GM18498 (cell line): Measurements from ENCODE around the gene PKNOX2.

Source experiments
- ATAC-seq: cut with Tn5 transposase; IDR thresholded peaks from one replicate; pipeline ENCODE4 v1.9.1; 2021; ENCODE audit warnings: mild to moderate bottlenecking, moderate library complexity; ENCODE audit not compliant: unreplicated experiment

PKNOX2 gene

GRCh38 chr11:125376117-125376516, 211.6 kb downstream of the PKNOX2 start:
- no peak for ATAC-seq

GRCh38 chr11:125376856-125377255, 212.3 kb downstream of the PKNOX2 start:
- no peak for ATAC-seq

- ATAC-seq = no peak
These were observed 213.5 kb downstream of the PKNOX2 start for GRCh38 chr11:125378083-125378482.

- no peak for ATAC-seq
These were observed 214.0 kb downstream of the PKNOX2 start for GRCh38 chr11:125378571-125378970.

- no peak for ATAC-seq
These were observed 215.0 kb downstream of the PKNOX2 start for GRCh38 chr11:125379565-125379964.

GRCh38 chr11:125379981-125380380, 215.4 kb downstream of the PKNOX2 start:
- no peak for ATAC-seq

GRCh38 chr11:125380756-125381445, 216.3 kb downstream of the PKNOX2 start:
- no peak for ATAC-seq

- no peak for ATAC-seq
These were observed 217.0 kb downstream of the PKNOX2 start for GRCh38 chr11:125381499-125382044.

- ATAC-seq = no peak
These were observed 217.8 kb downstream of the PKNOX2 start for GRCh38 chr11:125382314-125382791.

- ATAC-seq = no peak
These were observed 218.3 kb downstream of the PKNOX2 start for GRCh38 chr11:125382822-125383221.

- ATAC-seq = no peak
These were observed 220.3 kb downstream of the PKNOX2 start for GRCh38 chr11:125384825-125385224.

GRCh38 chr11:125387901-125388300, 223.3 kb downstream of the PKNOX2 start:
- ATAC-seq = no peak

GRCh38 chr11:125388611-125389010, 224.1 kb downstream of the PKNOX2 start:
- ATAC-seq = no peak

- no peak for ATAC-seq
These were observed 225.0 kb downstream of the PKNOX2 start for GRCh38 chr11:125389339-125390166.

- no peak for ATAC-seq
These were observed 226.4 kb downstream of the PKNOX2 start for GRCh38 chr11:125390946-125391345.

- ATAC-seq = no peak
These were observed 228.8 kb downstream of the PKNOX2 start for GRCh38 chr11:125393331-125393730.

- no peak for ATAC-seq
These were observed 229.7 kb downstream of the PKNOX2 start for GRCh38 chr11:125394296-125394695.

GRCh38 chr11:125397421-125397820, 232.9 kb downstream of the PKNOX2 start:
- ATAC-seq = no peak

- ATAC-seq = no peak
These were observed 233.9 kb downstream of the PKNOX2 start for GRCh38 chr11:125398475-125398874.

GRCh38 chr11:125398994-125399640, 234.6 kb downstream of the PKNOX2 start:
- ATAC-seq = no peak

GRCh38 chr11:125399945-125400344, 235.4 kb downstream of the PKNOX2 start:
- ATAC-seq = no peak
